GM12878 (cell line): ENCODE data around the gene TNRC6B. TPM values are rescaled to one million over a fixed set of nuclear protein-coding genes. Genes with fewer than 3 reads are reported as not detected.

Source experiments
- ATAC-seq: fragments of 200-7000 bp; cut with Tn5 transposase; 3 replicates; pipeline ENCODE4 v1.9.1; 2020; ENCODE audit warnings: mild to moderate bottlenecking, moderate library complexity
- BruUV-seq: library from RNA; stranded (reverse); fragments of 400-500 nt; replicated peaks from 2 replicates; lab custom pipeline; 2021; lab: Mats Ljungman, UMichigan
- CTCF ChIA-PET: fragments of 300-600 bp; sonication (Branson Sonifier 250); formaldehyde crosslinking; extraction: SDS; loops from one replicate; lab custom pipeline; 2021; ENCODE audit warnings: inconsistent platforms; lab: Yijun Ruan, JAX
- POLR2A ChIA-PET: fragments of 350-600 bp; formaldehyde crosslinking; extraction: SDS; loops from one replicate; lab custom pipeline; 2021; ENCODE audit warnings: inconsistent platforms; lab: Charles Lee
- RAD21 ChIA-PET: fragments of 300-600 bp; sonication (Branson Sonifier 250); formaldehyde crosslinking; loops from one replicate; lab custom pipeline; 2023; ENCODE audit warnings: antibody characterized with exemption; ENCODE audit not compliant: unreplicated experiment; lab: Charles Lee
- SMC1A ChIA-PET: fragments of 300-600 bp; sonication (Branson Sonifier 250); formaldehyde crosslinking; loops from one replicate; lab custom pipeline; 2023; ENCODE audit not compliant: unreplicated experiment, uncharacterized antibody; lab: Charles Lee
- DNase-seq: peaks from one replicate; pipeline ENCODE4 v3.0.0-alpha.2; 2011; ENCODE audit warnings: low read depth, low spot score
- FAIRE-seq: peaks from 3 replicates; lab custom pipeline; 2011; peaks lifted over from hg19 to GRCh38; lab: Jason Lieb, UNC
- H2AFZ ChIP-seq: 2 replicates; pipeline ENCODE4 v1.6.0; 2011; ENCODE audit warnings: low read depth, low read length, control low read depth; ENCODE audit not compliant: control insufficient read depth
- H3K27ac ChIP-seq: 2 replicates; pipeline ENCODE4 v1.5.1; 2011; ENCODE audit warnings: control low read depth; ENCODE audit not compliant: control insufficient read depth, insufficient read depth
- H3K27me3 ChIP-seq, 2 experiments: replicated peaks in 1 of 2; 2 replicates each; pipeline versions ENCODE4 v1.6.0 to v1.6.1; 2011; ENCODE audit warnings: low read length in 1 of 2; ENCODE audit not compliant: control insufficient read depth in 2 of 2, insufficient read depth in 2 of 2
- H3K36me3 ChIP-seq, 2 experiments: 2 replicates each; pipeline ENCODE4 v1.5.1; 2011; ENCODE audit warnings: low read length in 1 of 2; ENCODE audit not compliant: control insufficient read depth in 2 of 2, insufficient read depth in 2 of 2
- H3K4me1 ChIP-seq: 2 replicates; pipeline ENCODE4 v1.6.1; 2011; ENCODE audit warnings: mild to moderate bottlenecking, low read length, moderate library complexity, mixed read lengths; ENCODE audit not compliant: control insufficient read depth, insufficient read depth
- H3K4me2 ChIP-seq: 2 replicates; pipeline ENCODE4 v1.6.0; 2011; ENCODE audit warnings: control low read depth; ENCODE audit not compliant: control insufficient read depth, insufficient read depth
- H3K4me3 ChIP-seq: fragments of 200-600 bp; sonication (generic); 2 replicates; pipeline ENCODE4 v1.5.1; 2016
- H3K79me2 ChIP-seq: 2 replicates; pipeline ENCODE4 v1.6.0; 2011; ENCODE audit warnings: low read length; ENCODE audit not compliant: control insufficient read depth, insufficient read depth
- H3K9ac ChIP-seq: 2 replicates; pipeline ENCODE4 v1.8.0; 2011; ENCODE audit warnings: low read length, control low read depth, mixed read lengths; ENCODE audit not compliant: control insufficient read depth, insufficient read depth
- H3K9me3 ChIP-seq: replicated peaks from 3 replicates; pipeline ENCODE4 v1.5.1; 2011; ENCODE audit warnings: mild to moderate bottlenecking, low read length; ENCODE audit not compliant: control insufficient read depth, insufficient read depth
- H4K20me1 ChIP-seq: 2 replicates; pipeline ENCODE4 v1.6.0; 2011; ENCODE audit not compliant: control insufficient read depth, insufficient read depth
- BRCA1 ChIP-seq: IDR thresholded peaks from 2 replicates; pipeline ENCODE4 v1.6.1; 2011; ENCODE audit warnings: low read depth, low read length, improper control_type of control experiment
- MEF2A ChIP-seq: IDR thresholded peaks from 2 replicates; pipeline ENCODE4 v1.6.1; 2011; ENCODE audit warnings: low read depth, mild to moderate bottlenecking, low read length, moderate library complexity; ENCODE audit not compliant: insufficient read depth
- MEF2B ChIP-seq: fragments of 450-650 bp; IDR thresholded peaks from 2 replicates; pipeline ENCODE4 v1.6.1; 2018; ENCODE audit warnings: mild to moderate bottlenecking, moderate library complexity; ENCODE audit not compliant: partially characterized antibody, poor library complexity, severe bottlenecking
- MTA2 ChIP-seq: fragments of 450-650 bp; IDR thresholded peaks from 2 replicates; pipeline ENCODE4 v1.6.1; 2016; ENCODE audit warnings: low read depth, mild to moderate bottlenecking, moderate library complexity
- MXI1 ChIP-seq: fragments of 150-350 bp; IDR thresholded peaks from 2 replicates; pipeline ENCODE4 v1.6.1; 2011; ENCODE audit warnings: low read depth, mild to moderate bottlenecking, inconsistent platforms, low read length, improper control_type of control experiment
- NR2F1 ChIP-seq: fragments of 450-650 bp; conservative IDR thresholded peaks from 2 replicates; pipeline ENCODE4 v1.6.1; 2017; ENCODE audit warnings: mild to moderate bottlenecking
- RAD21 ChIP-seq: IDR thresholded peaks from 2 replicates; pipeline ENCODE4 v1.6.1; 2011; ENCODE audit warnings: mild to moderate bottlenecking, low read depth, low read length, moderate library complexity; ENCODE audit not compliant: insufficient read depth
- RAD51 ChIP-seq: fragments of 450-650 bp; IDR thresholded peaks from 2 replicates; pipeline ENCODE4 v1.6.1; 2016; ENCODE audit warnings: moderate library complexity, mild to moderate bottlenecking, inconsistent platforms
- SPI1 ChIP-seq: IDR thresholded peaks from 2 replicates; pipeline ENCODE4 v1.6.1; 2011; ENCODE audit warnings: low read depth, mild to moderate bottlenecking, low read length, moderate library complexity, borderline replicate concordance; ENCODE audit not compliant: insufficient read depth
- WGBS: methylation state at CpG from one replicate; pipeline ENCODE4 v1.1.6; 2016; ENCODE audit warnings: low lambda C conversion rate; ENCODE audit not compliant: insufficient replicate concordance, insufficient coverage; ENCODE audit errors: missing lambda C conversion rate; 5-methylcytosine and 5-hydroxymethylcytosine counted together
- in situ Hi-C: fragments of 300-500 bp; cut with MboI; formaldehyde crosslinking; loops from 9 replicates; pipeline ENCODE4 v1.14.3; 2018; ENCODE audit warnings: mixed read lengths
- intact Hi-C: fragments of 100-400 bp; cut with micrococcal nuclease; formaldehyde crosslinking; loops from one replicate; pipeline ENCODE4 v1.14.2; 2022; ENCODE audit not compliant: unreplicated experiment
- polyA plus RNA-seq, 11 experiments: library from polyadenylated mRNA; depleted of rRNA in 4 of 11; unstranded in 6 of 11; stranded (reverse) in 5 of 11; fragments of >200 nt; fragmentation: Nextera tagmentation in 4 of 11; fragmentation: Illumina TruSeq in 1 of 11; extraction: Ambion mirVana in 4 of 11; extraction: Trizol in 1 of 11; gene quantifications; 1 replicate in 1 of 11; 2 replicates in 10 of 11; pipeline versions ENCODE4 v1.2.1 to v1.2.3, GENCODE V29; 2011 to 2016; ENCODE audit warnings: inconsistent platforms in 2 of 11, missing spikeins in 2 of 11, low read depth in 1 of 11
- total RNA-seq, 4 experiments: library from RNA; depleted of rRNA in 3 of 4; stranded (reverse); fragments of >200 nt in 3 of 4; fragmentation: Illumina TruSeq in 1 of 4; extraction: Trizol in 1 of 4; gene quantifications; 2 replicates each; pipeline versions ENCODE4 v1.2.1 to v1.2.3, GENCODE V29; 2013 to 2021

TNRC6B gene
- total and polyA plus RNA-seq, 10 of the 15 experiments (the other 5 are each of a cell fraction or from before 2014, with no cell fraction given): 3.6 to 32.8 (median 16.4) TPM

- TF ChIP-seq MEF2A (no peak), NR2F1 (no peak), BRCA1 (no peak)
These were observed 34.4 kb downstream of the TNRC6B start (continued) for GRCh38 chr22:40212121-40212520.

GRCh38 chr22:40213478-40213877 is 35.8 kb downstream of the TNRC6B start:
- Histone ChIP-seq H3K27ac (no peak overlapping the region), H3K27me3 (no peaks in the 10 kb centered on the region), H2AFZ (no peak overlapping the region), H3K4me1 (peaks cover 58% of the 10 kb centered on the region), H3K4me2 (no peak overlapping the region), H3K9ac (no peak overlapping the region), H3K79me2 (peaks cover 57% of the 10 kb centered on the region), H4K20me1 (0 out of 2 replicates have a peak, but pooled peaks cover under 1% of the 10 kb centered on the region), H3K9me3 (no peaks in the 10 kb centered on the region), H3K4me3 (no peak overlapping the region), H3K36me3 (peaks cover 0 to 1% of the 10 kb centered on the region in 2 experiments; a peak in 2 of 4 replicates)
- ChIA-PET CTCF (no interaction called here), SMC1A (interaction anchor here (1.2 to 3.3 kb wide), 3 partner anchors 19 to 136 kb away, joined by 3 to 17 read pairs (median 4); partner anchors contain the start of gene TNRC6B), POLR2A (no interaction called here), RAD21 (no interaction called here)
- in situ Hi-C loops: no loop called here
- TF ChIP-seq RAD51 (no peak), MTA2 (no peak), RAD21 (0 out of 2 replicates have a peak, but pooled peaks have one; percentile 9), SPI1 (no peak), MEF2B (no peak), MXI1 (no peak)
- ATAC-seq (no peak), FAIRE-seq (no peak), DNase-seq (no peak)
- BruUV-seq: TSS peak; percentile 25
- 58% methylated on average over 4 of the region's 4 CpGs for WGBS
- intact Hi-C loops: no loop called here
